ENCODE measurements around the gene NR4A3. TPM values are rescaled to one million over a fixed set of nuclear protein-coding genes. Genes with fewer than 3 reads are reported as not detected.

Gene NR4A3
- total and polyA plus RNA-seq, 2 of the 13 experiments (the other 11 are each of a cell fraction or from before 2014, with no cell fraction given), result 0.02 to 0.09 TPM

DNA sequence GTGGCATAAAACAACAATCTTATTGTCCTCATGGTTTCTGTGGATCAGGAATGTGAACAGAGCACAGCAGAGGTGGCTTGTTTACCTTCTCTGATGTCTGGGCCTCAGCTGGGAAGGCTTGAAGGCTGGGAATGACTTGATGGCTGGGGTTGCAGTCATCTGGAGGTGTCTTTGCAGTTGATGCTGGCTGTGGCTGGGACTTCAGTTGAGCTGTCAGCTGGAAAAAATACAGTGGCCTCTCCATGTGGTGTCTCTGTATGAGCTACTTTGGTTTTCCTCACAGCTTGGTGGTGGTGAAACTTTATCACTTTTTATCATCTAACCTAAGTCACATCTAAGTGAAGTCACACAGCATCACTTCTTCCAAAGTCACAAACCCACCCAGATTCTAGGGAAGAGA, 60.1 kb downstream of the NR4A3 start:
- Histone ChIP-seq H3K9me3 (ENCODE audit: low read length) (no peaks in the 10 kb centered on the region), H3K36me3 (replicated peaks in 1 of 2; ENCODE audit: control insufficient read depth in 1 of 2, insufficient read depth in 2 of 2, low read length in 2 of 2) (no peaks in the 10 kb centered on the region), H3K27me3 (ENCODE audit: control insufficient read depth in 1 of 2, insufficient read depth in 2 of 2, low read length in 2 of 2) (no peaks in the 10 kb centered on the region), H3K4me3 (replicated peaks in 1 of 3; ENCODE audit: insufficient read depth in 1 of 3, low read depth in 2 of 3, low read length in 3 of 3) (no peak overlapping the region), H4K20me1 (ENCODE audit: insufficient read depth, low read length) (no peaks in the 10 kb centered on the region), H3K9ac (ENCODE audit: insufficient read depth, low read depth, low read length) (no peak overlapping the region), H3K79me2 (ENCODE audit: insufficient read depth, low read length) (no peaks in the 10 kb centered on the region), H2AFZ (ENCODE audit: low read length) (no peak overlapping the region), H3K4me2 (ENCODE audit: low read depth, low read length) (no peak overlapping the region), H3K27ac (ENCODE audit: extremely low read length, insufficient read depth, low read length) (no peak overlapping the region), H3K4me1 (ENCODE audit: insufficient read depth, low read length) (no peaks in the 10 kb centered on the region)
- no peak for DNase-seq (ENCODE audit: low spot score)
- ChIA-PET CTCF (ENCODE audit: low intra/inter-chr PET ratio, low total read pairs) (no interaction called here), POLR2A (no interaction called here)
- no peak for ATAC-seq
- no TSS peak for BruUV-seq (replicated peaks)
- intact Hi-C loops (cut with micrococcal nuclease; ENCODE audit: unreplicated experiment), result no loop called here
- in situ Hi-C loops (cut with HindIII; ENCODE audit: extremely low pct_ligation_motif_present, low pct_unique_long_range_greater_than_20kb), result no loop called here
- FAIRE-seq, result no peak
- TF ChIP-seq PHB2 (IDR thresholded peaks at IDR 0.05; ENCODE audit: partially characterized antibody) (no peak), TCF7L2 (IDR thresholded peaks at IDR 0.05; ENCODE audit: low read depth, low read length) (no peak), ZNF598 (CRISPR knock-in tag; IDR thresholded peaks at IDR 0.05; ENCODE audit: borderline replicate concordance) (no peak), ZNF264 (CRISPR knock-in tag; IDR thresholded peaks at IDR 0.05) (no peak), ZBTB44 (CRISPR knock-in tag; IDR thresholded peaks at IDR 0.05) (no peak), ZFP36L1 (CRISPR knock-in tag; IDR thresholded peaks at IDR 0.05) (no peak), ZC3H4 (CRISPR knock-in tag; IDR thresholded peaks at IDR 0.05; ENCODE audit: borderline replicate concordance) (no peak), HMG20B (CRISPR knock-in tag; conservative IDR thresholded peaks at IDR 0.05) (no peak), SKIL (CRISPR knock-in tag; IDR thresholded peaks at IDR 0.05; ENCODE audit: borderline replicate concordance) (no peak), SETDB1 (CRISPR knock-in tag; IDR thresholded peaks at IDR 0.05; ENCODE audit: borderline replicate concordance) (no peak), REST (IDR thresholded peaks at IDR 0.05; ENCODE audit: borderline replicate concordance in 1 of 2, low read depth in 1 of 2, low read length in 2 of 2) (no peak), ZNF878 (CRISPR knock-in tag; IDR thresholded peaks at IDR 0.05) (no peak), ZNF552 (CRISPR knock-in tag; IDR thresholded peaks at IDR 0.05; ENCODE audit: borderline replicate concordance) (no peak)
- TF ChIP-seq, protein P1, sequence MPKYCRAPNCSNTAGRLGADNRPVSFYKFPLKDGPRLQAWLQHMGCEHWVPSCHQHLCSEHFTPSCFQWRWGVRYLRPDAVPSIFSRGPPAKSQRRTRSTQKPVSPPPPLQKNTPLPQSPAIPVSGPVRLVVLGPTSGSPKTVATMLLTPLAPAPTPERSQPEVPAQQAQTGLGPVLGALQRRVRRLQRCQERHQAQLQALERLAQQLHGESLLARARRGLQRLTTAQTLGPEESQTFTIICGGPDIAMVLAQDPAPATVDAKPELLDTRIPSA (CRISPR knock-in tag; IDR thresholded peaks at IDR 0.05; ENCODE audit: borderline replicate concordance), result no peak
- TF ChIP-seq, protein P2, sequence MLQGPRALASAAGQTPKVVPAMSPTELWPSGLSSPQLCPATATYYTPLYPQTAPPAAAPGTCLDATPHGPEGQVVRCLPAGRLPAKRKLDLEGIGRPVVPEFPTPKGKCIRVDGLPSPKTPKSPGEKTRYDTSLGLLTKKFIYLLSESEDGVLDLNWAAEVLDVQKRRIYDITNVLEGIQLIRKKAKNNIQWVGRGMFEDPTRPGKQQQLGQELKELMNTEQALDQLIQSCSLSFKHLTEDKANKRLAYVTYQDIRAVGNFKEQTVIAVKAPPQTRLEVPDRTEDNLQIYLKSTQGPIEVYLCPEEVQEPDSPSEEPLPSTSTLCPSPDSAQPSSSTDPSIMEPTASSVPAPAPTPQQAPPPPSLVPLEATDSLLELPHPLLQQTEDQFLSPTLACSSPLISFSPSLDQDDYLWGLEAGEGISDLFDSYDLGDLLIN (CRISPR knock-in tag; IDR thresholded peaks at IDR 0.05; ENCODE audit: borderline replicate concordance), result no peak

Measured in HepG2 (cell line).